Measurements from ENCODE around the gene MYO15B.

The MYO15B gene

DNA sequence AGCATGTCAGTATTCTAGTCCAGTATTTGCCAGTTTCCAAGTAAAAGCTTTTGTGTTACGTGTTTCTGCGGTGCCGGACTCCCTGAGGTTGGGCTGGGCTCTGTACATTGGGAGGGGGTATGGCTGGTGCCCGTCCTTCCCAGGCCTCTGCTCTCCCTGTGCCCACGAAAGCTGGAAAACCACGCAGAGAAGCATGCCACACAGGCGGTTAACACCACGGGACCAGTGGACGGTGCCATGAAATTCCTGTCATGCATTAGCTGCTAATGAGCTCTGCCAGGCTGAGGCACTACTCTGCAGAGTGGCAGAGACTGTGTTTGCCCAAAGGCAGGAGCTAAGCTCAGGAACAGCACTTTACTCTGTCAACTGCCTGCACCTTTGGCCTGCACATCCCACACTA is 53.7 kb downstream of the MYO15B start:
- Histone ChIP-seq H3K27ac (no peak overlapping the region), H3K27me3 (peaks cover 13% of the 10 kb centered on the region; the same call in 1 of the 2 replicates), H3K4me3 (no peak overlapping the region), H3K4me1 (peaks cover 58% of the 10 kb centered on the region), H4K20me1 (peaks cover 15% of the 10 kb centered on the region), H3K36me3 (peaks cover 38% of the 10 kb centered on the region; the same call in 1 of the 2 replicates), H3K9me3 (no peaks in the 10 kb centered on the region), H3K4me2 (peak overlapping the region; percentile 92; the same call in 1 of the 2 replicates), H3K9ac (no peak overlapping the region)
- no peak for TF ChIP-seq Cebpa-rat (IDR thresholded peaks at IDR 0.05)

DNA sequence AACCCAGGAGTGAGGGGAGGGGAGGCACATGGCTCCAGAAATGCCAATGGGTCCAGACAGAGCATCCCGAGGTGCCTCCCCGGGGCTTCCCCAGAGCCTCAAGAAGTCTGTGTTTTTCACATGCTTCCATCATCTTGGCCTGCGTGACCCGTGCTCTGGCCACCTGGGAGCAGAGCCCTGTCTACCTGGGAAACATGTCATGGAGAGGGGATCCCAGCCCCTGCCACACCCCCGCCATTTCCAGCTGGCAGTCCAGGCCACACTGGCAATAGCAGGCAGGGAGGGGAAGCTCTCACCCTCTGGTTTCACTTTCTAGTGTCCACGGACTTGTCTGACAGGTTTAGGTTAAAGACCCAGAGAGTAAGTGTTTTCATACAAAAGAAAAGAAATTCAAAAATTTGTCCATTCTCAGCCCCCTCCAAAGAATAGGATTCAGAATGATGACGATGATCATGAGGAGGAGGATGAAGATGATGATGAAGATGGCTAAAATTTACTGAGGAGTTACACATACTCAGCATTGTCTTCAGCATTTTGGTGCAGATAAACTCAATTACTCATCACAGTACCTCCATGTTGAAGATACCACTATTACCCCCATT is 54.7 kb downstream of the MYO15B start:
- peaks cover 52% of the 10 kb centered on the region for H3K4me1 ChIP-seq
- H3K27ac ChIP-seq: no peak overlapping the region
- H3K9me3 ChIP-seq: no peaks in the 10 kb centered on the region
- H3K4me2 ChIP-seq: no peak overlapping the region
- peaks cover 4% of the 10 kb centered on the region; the same call in 1 of the 2 replicates for H3K27me3 ChIP-seq
- peaks cover 12% of the 10 kb centered on the region; the same call in 1 of the 2 replicates for H4K20me1 ChIP-seq
- H3K4me3 ChIP-seq: no peak overlapping the region
- peaks cover 44% of the 10 kb centered on the region; the same call in 1 of the 2 replicates for H3K36me3 ChIP-seq
- TF ChIP-seq Cebpa-rat (IDR thresholded peaks at IDR 0.05): no peak
- no peak overlapping the region for H3K9ac ChIP-seq

DNA sequence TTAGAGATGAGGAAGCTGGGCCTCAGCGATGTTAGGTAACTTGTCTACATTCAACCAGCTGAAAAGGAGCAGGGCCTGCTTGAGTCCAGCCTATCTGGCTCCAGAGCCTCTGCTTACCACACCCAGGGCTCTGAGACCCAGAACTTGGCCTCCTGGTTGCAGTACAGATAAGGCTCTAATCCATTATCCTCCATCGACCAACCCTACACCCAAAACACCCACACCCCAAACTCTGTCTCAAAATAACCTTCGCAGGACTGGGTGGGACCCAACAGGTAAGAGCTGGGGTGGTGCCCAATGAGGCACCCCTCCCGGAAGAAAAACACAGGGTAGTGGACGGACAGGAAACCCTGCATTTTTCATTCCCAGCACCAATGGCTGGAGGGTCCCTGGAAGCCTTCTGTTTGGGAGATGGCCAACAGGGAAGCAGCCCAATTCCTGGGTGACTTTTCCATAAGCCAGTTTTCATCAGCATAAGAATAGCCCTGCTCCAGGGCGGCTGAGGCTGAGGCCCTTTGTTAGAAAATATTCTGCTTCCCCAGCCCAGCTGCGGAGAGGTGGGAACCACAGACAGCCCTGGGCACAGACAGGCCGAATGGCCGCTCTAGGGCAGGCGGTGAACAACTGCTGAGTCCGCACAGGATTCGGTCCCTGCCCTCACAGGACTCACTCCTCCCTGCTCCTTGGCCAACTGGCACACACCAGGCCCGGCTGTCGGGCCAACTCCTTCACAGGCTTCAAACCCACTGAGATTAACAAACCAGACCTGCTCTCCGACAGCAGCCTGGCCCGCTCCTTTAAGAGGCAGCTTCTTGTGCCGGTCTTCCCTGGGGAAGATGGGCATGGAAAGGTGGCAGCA is 55.4 kb downstream of the MYO15B start:
- Histone ChIP-seq H3K27ac (no peak overlapping the region), H3K9me3 (no peaks in the 10 kb centered on the region), H3K4me3 (no peak overlapping the region), H3K4me2 (no peak overlapping the region), H3K36me3 (peaks cover 46% of the 10 kb centered on the region; the same call in 1 of the 2 replicates), H4K20me1 (peaks cover 12% of the 10 kb centered on the region; the same call in 1 of the 2 replicates), H3K27me3 (no peaks in the 10 kb centered on the region), H3K4me1 (peaks cover 47% of the 10 kb centered on the region), H3K9ac (no peak overlapping the region)
- TF ChIP-seq Cebpa-rat (IDR thresholded peaks at IDR 0.05): no peak

GRCh38 chr17:75643643-75644017 is 56.0 kb downstream of the MYO15B start:
- Histone ChIP-seq H3K4me2 (no peak overlapping the region), H3K4me1 (peaks cover 47% of the 10 kb centered on the region), H3K4me3 (no peak overlapping the region), H3K9ac (no peak overlapping the region), H3K27ac (no peak overlapping the region), H4K20me1 (peaks cover 12% of the 10 kb centered on the region; the same call in 1 of the 2 replicates), H3K36me3 (peaks cover 48% of the 10 kb centered on the region), H3K9me3 (no peaks in the 10 kb centered on the region), H3K27me3 (no peaks in the 10 kb centered on the region)
- no peak for TF ChIP-seq Cebpa-rat (IDR thresholded peaks at IDR 0.05)

- Histone ChIP-seq H3K4me2 (peak overlapping the region; percentile 62), H3K9ac (peak overlapping the region; percentile 48; the same call in 1 of the 2 replicates), H3K36me3 (peaks cover 61% of the 10 kb centered on the region), H3K27ac (peak overlapping the region; percentile 82), H3K27me3 (no peaks in the 10 kb centered on the region), H4K20me1 (peaks cover 4% of the 10 kb centered on the region; the same call in 1 of the 2 replicates), H3K4me1 (peaks cover 29% of the 10 kb centered on the region), H3K9me3 (no peaks in the 10 kb centered on the region), H3K4me3 (no peak overlapping the region)
- TF ChIP-seq Cebpa-rat (IDR thresholded peaks at IDR 0.05): no peak
Measured at GRCh38 chr17:75645501-75645888, 57.9 kb downstream of the MYO15B start.

- TF ChIP-seq Cebpa-rat (IDR thresholded peaks at IDR 0.05): no peak
Measured at GRCh38 chr17:75645889-75646637, 58.5 kb downstream of the MYO15B start.

DNA sequence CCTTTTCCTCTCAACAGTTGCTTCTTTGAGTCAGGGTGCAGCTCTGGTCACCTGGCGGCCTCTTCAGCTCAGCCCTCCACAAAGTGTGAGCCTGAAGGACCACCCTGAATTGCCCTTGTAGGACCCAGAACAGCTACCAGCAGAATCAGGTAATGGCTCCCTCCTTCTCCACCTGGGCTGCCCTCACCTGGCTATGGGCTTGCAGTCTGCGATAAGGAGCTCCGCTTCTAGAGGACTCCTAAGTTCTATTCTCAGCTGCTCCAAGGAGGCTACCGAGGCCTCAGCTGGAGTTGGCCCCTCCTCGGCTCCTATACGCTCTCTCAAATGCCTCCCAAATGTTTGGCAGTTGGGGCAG is 59.0 kb downstream of the MYO15B start:
- Histone ChIP-seq H3K9ac (no peak overlapping the region; the same call in 1 of the 2 replicates), H3K4me1 (peaks cover 20% of the 10 kb centered on the region), H3K4me3 (no peak overlapping the region), H3K4me2 (peak overlapping the region; percentile 62), H3K27me3 (no peaks in the 10 kb centered on the region), H3K9me3 (no peaks in the 10 kb centered on the region), H4K20me1 (no peaks in the 10 kb centered on the region), H3K36me3 (peaks cover 71% of the 10 kb centered on the region), H3K27ac (peak overlapping the region; percentile 82)
- TF ChIP-seq Cebpa-rat (IDR thresholded peaks at IDR 0.05): no peak

More at GRCh38 chr17:75645889-75646637, 58.5 kb downstream of the MYO15B start:
- peaks cover 67% of the 10 kb centered on the region for H3K36me3 ChIP-seq
- H3K9ac ChIP-seq: peak overlapping the region; percentile 48; the same call in 1 of the 2 replicates
- peak overlapping the region; percentile 82 for H3K27ac ChIP-seq
- peak overlapping the region; percentile 62 for H3K4me2 ChIP-seq
- no peak overlapping the region for H3K4me3 ChIP-seq
- H4K20me1 ChIP-seq: no peaks in the 10 kb centered on the region
- no peaks in the 10 kb centered on the region for H3K27me3 ChIP-seq
- peaks cover 23% of the 10 kb centered on the region for H3K4me1 ChIP-seq
- H3K9me3 ChIP-seq: no peaks in the 10 kb centered on the region

- H4K20me1 ChIP-seq: no peaks in the 10 kb centered on the region
- H3K9ac ChIP-seq: no peak overlapping the region
- H3K9me3 ChIP-seq: no peaks in the 10 kb centered on the region
- no peak for TF ChIP-seq Cebpa-rat (IDR thresholded peaks at IDR 0.05)
- no peak overlapping the region for H3K4me2 ChIP-seq
- H3K4me1 ChIP-seq: peaks cover 20% of the 10 kb centered on the region
- no peaks in the 10 kb centered on the region for H3K27me3 ChIP-seq
- no peak overlapping the region for H3K4me3 ChIP-seq
- H3K36me3 ChIP-seq: peaks cover 74% of the 10 kb centered on the region
- H3K27ac ChIP-seq: 0 out of 2 replicates have a peak overlapping the region, but pooled peaks have one; percentile 8
Measured at GRCh38 chr17:75647061-75647460, 59.5 kb downstream of the MYO15B start.

DNA sequence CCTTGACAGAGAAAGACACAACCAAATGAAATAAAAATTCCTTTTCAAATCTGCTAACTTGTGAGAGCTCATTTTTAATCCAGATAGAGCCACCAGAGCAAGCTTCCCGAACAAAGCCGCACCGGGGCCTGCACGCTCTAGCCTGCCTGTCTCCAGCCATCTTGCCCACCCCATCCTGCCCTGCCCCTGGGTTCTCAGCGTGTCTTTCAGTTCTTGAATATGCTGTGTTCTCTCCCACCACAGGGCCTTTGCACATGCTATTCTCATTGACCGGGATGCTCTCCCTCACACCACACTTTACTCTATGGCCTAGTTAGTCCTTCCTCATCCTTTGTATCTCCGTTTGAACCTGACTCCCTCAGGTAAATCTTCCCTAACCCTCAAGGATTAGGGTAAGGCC is 60.3 kb downstream of the MYO15B start:
- H3K4me1 ChIP-seq: peaks cover 24% of the 10 kb centered on the region
- no peak for TF ChIP-seq Cebpa-rat (IDR thresholded peaks at IDR 0.05)
- no peaks in the 10 kb centered on the region for H3K9me3 ChIP-seq
- no peaks in the 10 kb centered on the region for H3K27me3 ChIP-seq
- peaks cover 77% of the 10 kb centered on the region for H3K36me3 ChIP-seq
- H3K9ac ChIP-seq: no peak overlapping the region
- H4K20me1 ChIP-seq: no peaks in the 10 kb centered on the region
- no peak overlapping the region for H3K4me3 ChIP-seq
- H3K27ac ChIP-seq: no peak overlapping the region
- no peak overlapping the region for H3K4me2 ChIP-seq
